ENCODE data around the gene PLCH2. TPM values are rescaled to one million over a fixed set of nuclear protein-coding genes. Genes with fewer than 3 reads are reported as not detected.

PLCH2 gene
- total and polyA plus RNA-seq, 12 donors = 0.06 to 0.51 (median 0.10) TPM; not detected in 2

DNA sequence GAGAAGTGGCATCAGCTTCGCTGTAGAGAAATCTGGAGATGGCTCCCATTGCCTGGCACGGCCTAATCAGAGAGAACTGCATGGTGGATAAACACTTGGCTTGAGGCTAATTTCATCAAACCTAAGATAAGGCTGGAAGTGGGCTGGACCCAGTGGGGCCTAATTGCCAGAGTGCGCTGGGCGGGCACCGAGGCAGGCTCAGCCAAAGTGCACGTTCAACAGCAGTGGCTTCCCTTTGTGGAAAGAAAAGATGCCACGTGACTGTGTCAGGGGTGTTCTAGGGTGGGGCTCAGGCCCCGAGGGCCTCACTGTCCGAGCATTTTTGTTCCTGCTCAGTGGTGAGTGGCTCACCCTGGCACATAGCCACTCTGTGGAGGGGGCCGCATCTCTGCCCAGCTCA, 5.8 kb downstream of the PLCH2 start:
- Histone ChIP-seq H3K4me1 (no peaks in the 10 kb centered on the region), H3K27me3 (peaks cover 0 to 11% (median 0%) of the 10 kb centered on the region in 7 donors), H3K4me3 (no peak overlapping the region), H3K36me3 (no peaks in the 10 kb centered on the region), H3K9me3 (no peaks in the 10 kb centered on the region), H3K27ac (no peak overlapping the region)
- DNase-seq (no peak), ATAC-seq (no peak)
- intact Hi-C loops (cut with DNase I) = no loop called here
- 69 to 70% methylated on average over 10 of the region's 10 CpGs for WGBS, 2 donors
- TF ChIP-seq, protein P1, sequence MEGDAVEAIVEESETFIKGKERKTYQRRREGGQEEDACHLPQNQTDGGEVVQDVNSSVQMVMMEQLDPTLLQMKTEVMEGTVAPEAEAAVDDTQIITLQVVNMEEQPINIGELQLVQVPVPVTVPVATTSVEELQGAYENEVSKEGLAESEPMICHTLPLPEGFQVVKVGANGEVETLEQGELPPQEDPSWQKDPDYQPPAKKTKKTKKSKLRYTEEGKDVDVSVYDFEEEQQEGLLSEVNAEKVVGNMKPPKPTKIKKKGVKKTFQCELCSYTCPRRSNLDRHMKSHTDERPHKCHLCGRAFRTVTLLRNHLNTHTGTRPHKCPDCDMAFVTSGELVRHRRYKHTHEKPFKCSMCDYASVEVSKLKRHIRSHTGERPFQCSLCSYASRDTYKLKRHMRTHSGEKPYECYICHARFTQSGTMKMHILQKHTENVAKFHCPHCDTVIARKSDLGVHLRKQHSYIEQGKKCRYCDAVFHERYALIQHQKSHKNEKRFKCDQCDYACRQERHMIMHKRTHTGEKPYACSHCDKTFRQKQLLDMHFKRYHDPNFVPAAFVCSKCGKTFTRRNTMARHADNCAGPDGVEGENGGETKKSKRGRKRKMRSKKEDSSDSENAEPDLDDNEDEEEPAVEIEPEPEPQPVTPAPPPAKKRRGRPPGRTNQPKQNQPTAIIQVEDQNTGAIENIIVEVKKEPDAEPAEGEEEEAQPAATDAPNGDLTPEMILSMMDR (IDR thresholded peaks at IDR 0.05) = no peak

DNA sequence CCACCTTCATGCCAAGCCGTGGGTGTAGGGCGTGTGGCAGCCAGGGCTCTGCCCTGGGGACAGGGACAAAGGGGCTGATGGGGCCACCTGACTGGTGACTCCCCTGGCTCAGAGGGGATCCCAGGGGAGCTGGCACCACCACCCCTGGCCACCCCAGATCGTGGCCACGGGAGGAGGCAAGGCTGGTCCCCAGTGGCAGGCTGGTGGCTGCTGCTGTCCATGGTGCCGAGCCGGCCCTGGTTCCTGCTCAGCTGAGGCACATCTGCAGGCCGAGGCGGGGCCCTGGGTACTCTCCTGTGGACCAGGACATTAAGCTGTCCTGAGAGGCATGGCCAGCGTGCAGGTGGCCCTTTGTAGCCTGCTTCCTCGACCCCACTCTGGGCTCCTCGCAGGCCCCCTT, 6.5 kb downstream of the PLCH2 start:
- no peaks in the 10 kb centered on the region for H3K9me3 ChIP-seq
- no peaks in the 10 kb centered on the region for H3K36me3 ChIP-seq
- peaks cover 0 to 9% (median 0%) of the 10 kb centered on the region in 7 donors for H3K27me3 ChIP-seq
- TF ChIP-seq, protein P1 (IDR thresholded peaks at IDR 0.05) = no peak
- WGBS, 2 donors = 71 to 79% methylated on average over 11 of the region's 11 CpGs
- H3K4me3 ChIP-seq = no peak overlapping the region
- no peak overlapping the region for H3K27ac ChIP-seq
- H3K4me1 ChIP-seq = no peaks in the 10 kb centered on the region
- DNase-seq (no peak), ATAC-seq (no peak)
- intact Hi-C loops (cut with DNase I) = no loop called here

DNA sequence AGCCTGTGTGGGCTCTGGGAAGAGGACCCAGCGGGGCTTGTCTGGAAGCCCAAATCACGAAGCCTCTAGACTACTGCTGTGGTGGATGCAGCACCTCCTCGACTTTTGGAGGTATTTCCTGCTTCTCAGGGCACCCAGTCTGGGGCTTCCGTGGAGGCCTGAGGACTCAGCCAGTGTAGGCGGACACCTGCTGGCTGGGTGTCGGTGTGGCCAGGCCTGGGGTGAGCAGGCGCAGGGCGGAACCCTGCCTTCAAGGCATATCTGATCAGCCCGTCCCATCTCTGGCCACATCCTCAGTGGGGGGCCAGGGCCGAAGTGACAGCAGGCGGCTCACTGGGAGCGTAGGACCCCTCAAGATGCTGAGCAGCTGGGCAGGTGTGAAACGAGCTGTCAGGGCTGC, 6.9 kb downstream of the PLCH2 start:
- no peaks in the 10 kb centered on the region for H3K36me3 ChIP-seq
- no peaks in the 10 kb centered on the region for H3K4me1 ChIP-seq
- ATAC-seq (no peak), DNase-seq (no peak)
- 72 to 74% methylated on average over 13 of the region's 13 CpGs for WGBS, 2 donors
- H3K27me3 ChIP-seq = peaks cover 0 to 11% (median 0%) of the 10 kb centered on the region in 7 donors
- H3K9me3 ChIP-seq = peaks cover 0 to 3% (median 0%) of the 10 kb centered on the region in 11 donors
- no peak overlapping the region for H3K4me3 ChIP-seq
- H3K27ac ChIP-seq = no peak overlapping the region
- TF ChIP-seq, protein P1 (IDR thresholded peaks at IDR 0.05) = no peak
- intact Hi-C loops (cut with DNase I) = no loop called here

DNA sequence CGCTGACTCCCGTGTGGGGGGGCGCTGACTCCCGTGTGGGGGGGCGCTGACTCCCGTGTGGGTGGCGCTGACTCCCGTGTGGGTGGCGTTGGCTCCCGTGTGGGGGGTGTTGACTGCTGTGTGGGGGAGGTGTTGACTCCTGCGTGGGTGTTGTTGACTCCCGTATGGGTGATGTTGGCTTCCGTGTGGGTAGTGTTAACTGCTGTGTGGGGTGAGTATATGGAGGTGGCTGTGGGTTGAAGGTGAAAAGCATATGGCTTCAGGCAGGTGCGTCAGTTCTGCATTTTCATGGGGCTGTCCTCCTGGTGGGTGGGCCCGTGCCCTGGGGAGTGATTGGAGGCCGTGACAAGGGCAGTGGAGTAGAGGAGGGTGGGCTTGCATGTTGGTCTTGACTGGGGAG, 7.9 kb downstream of the PLCH2 start:
- H3K27ac ChIP-seq = no peak overlapping the region
- no peak overlapping the region for H3K4me3 ChIP-seq

More for the DNA sequence above, 7.9 kb downstream of the PLCH2 start:
- Histone ChIP-seq H3K27me3 (peaks cover 0 to 5% (median 0%) of the 10 kb centered on the region in 7 donors), H3K4me1 (no peaks in the 10 kb centered on the region), H3K9me3 (peaks cover 0 to 12% (median 4%) of the 10 kb centered on the region in 11 donors), H3K36me3 (no peaks in the 10 kb centered on the region)
- TF ChIP-seq, protein P1 (IDR thresholded peaks at IDR 0.05) = no peak
- intact Hi-C loops (cut with DNase I) = no loop called here
- ATAC-seq = no peak
- 77 to 85% methylated on average over 11 to 16 of the region's 16 CpGs for WGBS, 2 donors
- no peak for DNase-seq
